ENCODE results near the gene PEPD.

Gene PEPD

DNA sequence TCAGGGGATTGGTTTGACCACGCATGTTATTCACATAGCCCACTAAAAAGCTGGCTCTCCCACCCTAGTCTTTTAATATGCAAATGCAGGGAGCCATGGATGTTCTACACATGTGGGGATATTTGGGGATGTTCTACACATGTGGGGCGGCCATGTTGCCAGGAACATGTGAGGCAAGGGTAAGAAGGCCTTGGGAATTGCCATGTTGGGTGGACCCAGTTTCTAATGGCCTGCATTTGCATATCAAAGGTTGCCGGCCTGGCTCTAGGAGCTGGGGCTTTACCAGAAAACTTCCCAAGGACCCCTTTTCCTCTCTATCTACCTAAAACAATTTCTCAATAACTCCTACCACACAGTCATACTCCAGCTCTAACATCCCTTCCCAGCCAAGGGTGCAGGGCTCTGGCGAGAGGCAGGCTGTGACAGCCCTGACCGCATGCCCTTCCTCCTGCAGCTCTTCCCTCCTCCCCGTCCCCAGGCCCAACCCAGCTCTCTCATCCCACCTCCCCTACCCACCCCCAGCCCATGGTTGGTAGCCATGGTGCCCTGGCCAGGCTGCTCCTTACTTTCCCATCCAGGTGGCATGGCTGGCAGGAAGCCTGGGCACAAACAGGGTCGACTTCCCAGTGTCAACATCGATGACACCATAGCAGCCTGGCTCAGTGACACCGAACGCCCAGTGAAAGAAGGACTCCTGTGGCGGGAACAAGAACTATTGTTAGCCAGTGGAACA is 11.0 kb downstream of the PEPD start:
- no peak for DNase-seq

DNA sequence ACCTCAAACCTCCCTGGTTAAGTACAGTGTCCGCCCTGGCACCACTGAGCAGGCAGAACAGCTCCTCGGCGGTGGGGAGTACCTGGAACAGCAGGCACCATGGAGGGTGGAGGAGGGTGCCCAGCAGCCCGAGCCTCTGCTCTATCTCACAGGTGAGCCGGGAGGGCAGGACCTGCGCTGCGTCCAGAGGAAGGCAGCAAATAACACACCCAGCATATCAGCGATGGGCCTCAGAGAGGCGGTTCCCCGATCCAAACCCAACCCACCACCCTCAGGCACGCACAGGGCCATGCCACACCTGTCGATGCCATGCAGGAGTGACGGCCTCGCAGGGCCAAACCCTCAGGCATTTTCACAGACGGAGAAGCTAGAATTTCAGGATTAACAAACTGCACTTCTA is 11.8 kb downstream of the PEPD start:
- no peak for DNase-seq

DNA sequence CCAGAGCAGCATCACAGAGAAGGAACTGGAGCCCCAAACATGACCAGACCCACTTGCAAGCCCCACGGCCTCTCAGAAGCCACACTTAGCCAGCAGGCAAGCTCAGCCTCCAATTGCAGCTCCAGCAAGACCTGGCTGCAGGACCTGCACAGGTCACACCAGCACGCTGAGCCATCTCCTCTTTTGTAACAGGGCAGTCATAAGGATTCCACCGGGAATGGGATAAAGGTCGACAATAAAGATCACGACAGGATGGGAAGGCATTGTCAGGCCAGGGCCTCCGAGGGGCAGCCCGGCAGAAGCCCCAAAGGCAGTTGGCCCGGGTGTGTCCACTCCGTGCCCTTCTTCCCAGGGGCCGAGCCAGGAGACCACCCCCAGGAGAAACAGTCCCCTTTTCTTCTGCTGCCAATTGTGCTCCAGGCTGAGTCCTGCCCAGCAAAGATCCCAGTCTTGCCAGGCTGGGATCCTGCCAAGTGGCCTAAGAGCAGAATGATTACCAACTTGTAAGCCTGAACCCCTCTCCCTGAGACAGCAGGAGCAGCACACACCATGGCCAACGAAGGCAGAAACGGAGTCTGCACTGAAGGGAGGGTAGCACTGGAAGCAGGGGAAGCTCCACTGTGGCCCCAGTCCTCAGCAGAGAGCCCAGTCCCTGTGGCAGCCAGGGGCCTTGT is 12.5 kb downstream of the PEPD start:
- DNase-seq = no peak

DNA sequence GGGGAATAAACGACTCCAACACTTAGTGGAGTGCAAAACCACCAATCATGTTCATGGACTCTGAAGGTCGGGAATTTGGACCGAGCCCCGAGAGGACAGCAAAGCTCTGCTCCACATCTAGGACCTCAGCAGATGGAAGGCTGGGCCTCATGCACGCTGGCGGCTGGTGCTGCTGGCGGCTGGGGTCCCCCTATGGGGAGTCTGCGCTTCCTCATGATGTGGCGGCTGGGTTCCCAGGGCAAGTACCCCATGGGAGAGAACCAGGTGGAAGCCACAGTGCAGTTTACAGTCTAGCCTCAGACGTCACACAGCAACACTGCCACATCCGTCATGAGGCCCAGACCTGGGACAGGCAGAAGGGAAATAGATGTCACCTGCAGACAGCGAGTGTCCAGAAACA is 13.2 kb downstream of the PEPD start:
- DNase-seq = no peak

DNA sequence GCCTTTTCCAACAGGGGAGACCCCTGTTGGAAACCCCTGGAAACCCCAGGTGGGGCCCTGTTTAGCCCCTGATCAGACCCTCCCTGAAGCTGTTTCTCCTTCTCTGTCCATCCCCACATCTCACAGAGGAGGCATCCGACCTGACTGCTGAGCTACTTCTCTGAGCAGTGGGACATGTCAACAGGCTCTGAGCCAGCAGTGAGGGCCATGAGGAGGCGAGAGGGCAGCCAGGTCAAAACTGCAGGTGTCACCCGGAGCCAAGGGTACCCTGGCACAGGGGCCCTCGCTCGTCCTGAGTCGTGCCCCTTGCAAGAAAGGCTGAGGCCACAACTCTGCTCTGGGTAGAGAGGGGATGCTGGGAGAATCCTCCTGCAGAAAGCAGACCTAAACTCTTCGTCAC is 13.6 kb downstream of the PEPD start:
- no peak for DNase-seq

DNA sequence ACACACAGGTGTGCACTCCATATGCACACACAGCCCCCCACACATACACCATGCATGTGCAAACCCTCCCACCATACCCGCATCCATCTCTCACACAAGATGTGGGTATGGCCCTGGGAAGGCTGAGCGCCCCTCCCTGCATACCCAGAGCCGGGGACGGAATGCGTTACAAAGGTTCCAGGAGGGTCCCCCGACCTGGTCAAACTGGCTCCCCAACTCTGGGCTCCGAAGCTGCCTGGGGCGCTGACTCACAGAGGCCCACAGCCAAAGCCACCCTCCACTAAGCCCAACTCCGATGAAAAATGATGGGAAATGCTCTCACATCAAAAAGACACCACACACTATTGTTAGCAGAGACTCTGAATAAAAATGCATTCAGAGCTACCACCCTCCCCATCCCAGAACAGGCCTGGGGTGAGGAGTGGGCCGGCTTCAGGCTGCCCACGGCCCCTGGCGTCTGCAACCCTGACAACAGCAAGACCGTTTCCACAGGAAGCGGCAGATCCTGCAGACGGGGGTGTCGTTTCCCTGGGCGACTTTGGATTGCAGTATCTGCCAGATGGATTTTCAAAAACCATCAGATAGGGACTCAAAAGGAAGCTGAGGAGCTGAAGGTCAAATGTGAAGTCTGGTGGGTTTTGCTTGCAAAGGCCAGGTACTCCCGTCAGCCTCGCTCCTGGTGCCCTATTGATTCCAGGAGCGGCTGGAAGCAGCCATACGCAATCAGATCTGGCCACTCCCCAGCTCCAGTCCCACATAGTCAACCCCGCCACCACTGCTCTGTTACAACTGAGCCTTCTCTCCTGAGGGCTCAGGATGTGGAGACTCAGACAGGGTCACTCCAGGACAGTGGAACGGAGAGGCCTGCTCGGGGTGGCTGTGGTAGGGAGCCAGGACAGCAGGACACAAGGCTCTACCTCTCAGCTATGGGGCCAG is 14.3 kb downstream of the PEPD start:
- no peak for DNase-seq

DNA sequence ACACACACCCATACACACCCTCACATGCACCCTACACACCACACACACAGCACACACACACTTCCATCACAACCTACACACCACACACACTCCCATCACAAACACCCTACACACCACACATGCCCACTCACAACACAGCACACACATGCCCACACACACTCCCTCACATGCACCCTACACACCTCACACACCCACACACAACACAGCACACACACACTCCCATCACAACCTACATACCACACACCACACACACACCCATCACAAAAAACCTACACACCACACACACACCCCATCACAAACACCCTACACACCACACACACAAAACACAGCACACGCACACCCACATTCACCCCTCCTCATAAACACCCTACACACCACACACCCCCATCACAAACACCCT is 15.1 kb downstream of the PEPD start:
- DNase-seq = no peak

DNA sequence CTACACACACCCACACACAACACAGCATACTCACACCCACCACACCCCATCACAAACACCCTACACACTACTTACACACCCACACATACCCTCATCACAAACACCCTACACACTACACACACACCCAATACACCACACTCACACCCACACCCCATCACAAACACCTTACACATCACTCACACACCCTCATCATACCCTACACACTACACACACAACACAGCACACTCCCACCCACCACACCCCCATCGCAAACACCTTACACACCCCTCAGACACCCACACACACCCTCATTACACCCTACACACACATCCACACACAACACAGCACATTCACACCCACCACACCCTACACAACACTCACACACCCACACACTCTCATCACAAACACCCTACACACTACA is 15.8 kb downstream of the PEPD start:
- DNase-seq = no peak

DNA sequence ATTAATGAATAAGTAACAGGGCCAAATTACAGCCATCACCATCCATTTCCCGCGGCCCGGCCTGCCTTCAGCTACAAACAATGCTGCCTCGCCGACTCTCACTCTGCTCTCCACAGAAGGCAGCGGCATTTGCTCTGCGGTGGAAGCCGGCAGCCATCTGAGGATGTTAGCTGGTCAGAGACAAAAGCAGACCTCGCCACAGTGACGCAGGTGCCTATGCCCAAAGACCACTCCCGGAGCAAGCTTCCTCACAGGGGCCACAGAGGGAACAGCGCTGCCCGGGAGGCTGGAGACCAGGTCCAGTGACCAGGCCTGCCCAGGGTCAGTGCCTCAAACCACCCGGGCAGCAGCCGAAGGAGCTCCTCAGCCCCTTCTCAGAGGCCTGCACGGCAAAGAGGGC is 16.4 kb downstream of the PEPD start:
- no peak for DNase-seq

DNA sequence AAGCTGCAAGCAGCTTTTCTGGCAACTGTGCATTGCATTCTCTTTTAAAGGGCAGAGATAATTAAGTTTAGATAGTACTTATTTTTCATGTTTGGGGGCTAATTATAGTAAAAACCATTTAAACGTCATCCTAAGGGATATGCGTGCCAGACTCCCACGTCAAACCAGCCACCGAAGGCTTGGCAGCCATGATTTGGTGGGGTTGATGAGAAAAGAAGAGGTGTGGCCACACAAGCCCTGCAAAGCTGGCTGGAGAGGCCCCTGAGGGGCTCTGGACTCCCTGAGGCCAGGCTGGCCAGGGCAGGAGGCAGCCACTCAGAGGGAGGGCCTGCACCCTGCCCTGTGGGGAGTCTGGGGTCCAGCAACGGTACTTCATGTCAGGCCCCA is 17.5 kb downstream of the PEPD start:
- DNase-seq = no peak

DNA sequence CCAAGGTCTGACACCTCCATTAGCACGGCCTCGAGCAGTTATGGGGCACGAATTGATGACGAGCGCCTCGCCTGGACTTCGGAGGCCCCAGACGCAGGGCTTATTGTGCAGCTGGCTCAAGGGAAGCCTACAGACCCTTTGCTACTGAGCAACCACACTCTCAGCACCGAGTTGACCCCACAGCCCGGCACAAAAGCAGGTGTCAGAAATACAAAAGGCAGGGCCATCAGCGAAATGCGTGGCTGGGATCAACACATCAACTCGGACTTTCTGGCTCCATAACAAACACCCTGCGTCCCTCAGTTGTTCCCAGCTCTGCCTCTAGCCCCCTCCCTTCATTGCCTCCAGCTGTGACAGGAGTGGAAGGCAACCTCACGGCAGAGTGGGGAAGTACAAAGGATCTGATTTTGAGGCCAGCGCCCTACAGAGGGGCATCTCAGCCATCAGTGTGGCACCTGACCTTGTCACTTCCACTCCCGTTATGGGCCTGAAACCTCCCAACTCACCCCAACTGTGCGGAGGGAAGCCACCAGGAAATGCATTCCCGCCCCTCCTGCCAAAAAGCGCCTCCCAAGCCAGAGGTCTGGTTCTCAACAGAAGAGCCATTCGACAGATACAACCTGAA is 18.0 kb downstream of the PEPD start:
- DNase-seq = no peak

DNA sequence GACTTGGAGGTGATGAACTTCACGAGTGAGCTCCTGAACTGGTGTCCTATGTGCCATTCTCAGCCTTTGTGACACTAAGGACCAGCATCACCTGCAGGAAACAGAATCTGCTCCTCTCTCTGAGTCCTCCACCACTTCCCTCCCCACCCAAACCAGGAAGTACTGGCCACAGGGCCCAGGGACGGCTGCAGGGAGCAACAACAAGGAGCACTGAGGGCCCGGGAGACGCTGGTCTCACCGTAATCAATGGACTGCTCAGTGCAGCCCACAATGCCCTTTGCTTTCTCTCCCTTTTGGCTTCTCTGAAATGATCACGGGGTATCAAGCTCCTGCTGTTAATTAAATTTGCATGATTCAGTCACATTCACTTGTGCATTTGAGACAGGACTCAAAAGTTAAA is 18.6 kb downstream of the PEPD start:
- DNase-seq = no peak

DNA sequence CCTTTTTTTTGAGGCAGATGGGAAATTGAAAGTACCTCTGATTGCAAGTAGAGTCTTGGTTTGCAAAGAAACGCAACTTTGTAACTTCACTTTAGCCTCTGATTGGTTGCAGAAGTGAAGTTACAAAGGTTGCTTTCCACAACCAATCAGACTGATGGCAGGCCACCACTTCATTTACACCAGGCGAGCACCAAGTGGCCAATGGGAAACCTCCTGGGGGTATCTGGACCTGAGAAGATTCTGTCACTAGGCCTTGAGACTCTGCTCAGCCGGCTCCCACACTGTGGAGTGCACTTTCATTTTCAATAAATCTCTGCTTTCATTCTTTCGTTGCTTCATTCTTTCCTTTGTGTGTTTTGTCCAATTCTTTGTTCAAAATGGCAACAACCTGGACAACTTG is 19.1 kb downstream of the PEPD start:
- no peak for DNase-seq

DNA sequence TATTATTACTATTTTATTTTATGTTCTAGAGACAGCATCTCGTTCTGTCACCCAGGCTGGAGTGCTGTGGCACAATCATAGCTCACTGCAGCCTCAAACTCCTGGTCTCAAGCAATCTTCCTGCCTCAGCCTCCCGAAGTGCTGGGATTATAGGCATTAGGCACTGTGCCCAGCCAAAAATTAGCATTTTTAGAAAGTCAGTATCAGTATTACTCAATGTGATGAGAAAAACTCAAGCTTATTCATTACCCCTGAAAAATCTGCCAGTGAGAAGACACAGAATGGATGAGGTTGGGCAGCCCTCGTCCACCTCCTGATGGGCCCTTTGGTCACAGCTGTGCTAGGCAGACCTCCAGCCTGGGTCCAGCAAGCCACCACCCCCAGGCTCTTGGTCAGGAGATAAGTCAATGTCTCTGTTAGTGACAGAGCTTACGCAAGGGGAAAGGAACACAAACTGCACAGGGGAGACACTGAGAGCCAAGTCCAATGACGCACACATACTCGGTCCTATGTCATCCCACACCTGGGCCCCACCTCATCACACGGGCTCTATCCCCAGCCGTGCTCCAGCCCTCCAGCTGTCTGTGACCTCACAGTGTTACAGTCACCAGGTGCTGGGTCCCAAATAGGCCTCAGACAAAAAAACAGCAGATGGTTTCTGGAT is 19.8 kb downstream of the PEPD start:
- DNase-seq = no peak

DNA sequence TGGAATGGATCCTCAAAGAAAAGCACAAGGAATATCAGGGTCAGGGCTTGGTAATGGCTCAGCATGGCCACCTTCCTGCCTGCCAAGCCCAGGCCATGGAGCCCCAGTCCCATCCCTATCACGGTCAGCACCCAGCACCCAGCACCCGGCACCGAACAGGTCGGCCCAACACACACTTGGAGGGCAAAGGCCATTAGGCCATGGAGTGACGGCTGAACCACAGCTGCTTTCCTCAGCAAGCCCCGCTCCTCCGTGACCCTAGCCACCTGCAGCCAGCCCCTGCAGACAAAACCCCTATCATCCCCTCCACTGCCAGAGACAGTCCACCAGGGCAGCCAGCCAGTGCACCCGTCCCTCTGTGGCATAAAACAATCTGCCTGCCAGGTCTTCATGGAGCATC is 20.6 kb downstream of the PEPD start:
- no peak for DNase-seq

DNA sequence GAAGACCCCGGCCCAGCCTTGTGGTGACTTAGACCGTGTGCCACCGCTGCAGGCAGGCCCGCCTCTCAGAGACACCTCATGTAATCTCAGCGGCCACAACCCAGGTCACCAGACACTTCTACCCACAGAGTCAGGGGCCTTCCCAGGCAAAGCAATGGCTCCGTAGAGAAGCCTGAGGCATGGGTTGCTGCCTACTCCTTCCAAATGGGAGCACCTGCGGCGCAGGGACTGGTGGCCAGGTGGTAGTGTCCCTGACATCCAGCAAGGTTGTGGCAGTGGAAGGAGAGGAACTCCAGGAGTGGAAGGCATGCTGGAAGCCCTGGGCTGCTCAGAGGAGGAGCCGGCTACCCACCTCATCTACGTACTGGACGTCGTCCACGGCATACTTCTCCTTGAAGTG is 21.0 kb downstream of the PEPD start:
- no peak for DNase-seq

DNA sequence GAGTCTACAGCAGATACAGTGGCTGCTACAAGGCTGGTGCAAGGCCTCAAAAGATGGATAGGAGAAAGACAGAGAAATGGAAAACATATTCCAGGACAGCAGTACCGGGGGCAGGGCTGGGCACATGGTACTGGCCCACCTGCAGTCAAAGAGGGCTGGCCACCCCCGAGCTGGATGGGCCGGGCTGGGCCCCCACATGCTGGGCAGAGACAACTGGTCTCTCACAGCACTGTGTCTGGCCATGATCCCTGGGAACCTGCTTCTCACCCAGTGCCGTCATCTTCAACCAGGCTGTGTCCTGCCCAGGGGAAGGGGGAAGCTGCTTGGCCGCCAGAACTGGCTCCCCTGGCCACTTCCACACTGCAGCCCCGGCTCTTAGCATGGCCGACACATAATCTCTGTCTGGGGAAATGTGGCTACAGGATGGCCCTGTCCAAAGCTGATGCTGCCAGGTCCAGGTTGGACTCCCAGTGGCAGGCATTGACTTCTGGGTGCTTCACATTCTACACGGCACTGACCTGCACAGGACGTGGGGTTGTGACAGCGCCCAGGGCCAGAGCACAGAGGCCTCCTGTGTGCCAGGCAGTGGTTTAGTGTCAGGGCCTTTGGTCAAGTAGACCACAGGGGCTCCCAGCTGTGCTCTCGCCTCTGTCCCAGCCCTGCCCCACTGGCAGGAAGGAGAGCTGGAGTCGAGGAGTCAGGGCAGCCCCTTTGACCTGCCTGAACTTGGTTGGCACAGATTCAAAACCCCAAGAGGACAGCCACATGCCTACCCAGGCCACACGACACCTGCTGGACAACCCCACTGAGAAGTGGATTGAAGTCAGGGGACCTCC is 21.7 kb downstream of the PEPD start:
- DNase-seq = no peak

DNA sequence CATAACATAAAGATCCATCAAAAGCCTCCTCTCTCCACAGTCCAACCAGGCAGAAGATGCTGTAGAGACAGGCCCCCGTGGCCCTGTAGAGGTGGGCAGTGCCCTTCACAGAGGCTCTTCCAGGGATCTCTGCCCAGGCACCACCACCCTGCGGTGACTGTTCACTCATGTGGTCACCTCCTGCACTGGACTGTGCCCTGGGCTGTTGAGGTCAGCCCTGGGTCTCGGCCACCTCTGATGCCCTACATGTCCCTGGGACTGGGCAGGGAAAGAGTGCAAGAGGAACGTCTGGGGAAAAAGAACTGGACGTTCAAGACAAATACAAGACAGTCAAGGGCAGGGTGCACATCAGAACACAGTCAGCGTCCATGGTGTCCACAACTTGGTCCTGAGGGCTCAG is 22.3 kb downstream of the PEPD start:
- DNase-seq = no peak

DNA sequence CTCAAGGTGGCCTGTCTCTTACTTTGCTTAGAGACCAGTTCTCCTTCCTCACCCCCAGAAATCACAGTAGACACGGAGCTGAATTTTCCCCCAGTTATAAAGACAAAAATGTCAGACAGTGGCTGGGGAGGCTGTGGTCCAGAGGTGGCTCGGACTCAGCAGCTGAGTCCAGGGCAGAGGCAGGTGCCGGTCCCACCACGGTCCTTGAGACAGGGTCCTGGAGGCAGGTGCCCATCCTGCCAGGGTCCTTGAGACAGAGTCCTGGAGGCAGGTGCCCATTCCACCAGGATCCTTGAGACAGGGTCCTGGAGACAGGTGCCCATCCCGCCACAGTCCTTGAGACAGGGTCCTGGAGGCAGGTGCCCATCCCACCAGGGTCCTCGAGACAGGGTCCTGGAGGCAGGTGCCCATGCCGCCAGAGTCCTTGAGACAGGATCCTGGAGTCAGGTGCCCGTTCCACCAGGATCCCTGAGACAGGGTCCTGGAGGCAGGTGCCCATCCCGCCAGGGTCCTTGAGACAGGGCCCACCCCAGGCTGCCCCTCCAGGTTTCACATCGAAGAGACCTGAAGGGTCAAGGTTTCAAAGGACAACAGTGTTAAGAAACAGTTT is 23.1 kb downstream of the PEPD start:
- DNase-seq = no peak

DNA sequence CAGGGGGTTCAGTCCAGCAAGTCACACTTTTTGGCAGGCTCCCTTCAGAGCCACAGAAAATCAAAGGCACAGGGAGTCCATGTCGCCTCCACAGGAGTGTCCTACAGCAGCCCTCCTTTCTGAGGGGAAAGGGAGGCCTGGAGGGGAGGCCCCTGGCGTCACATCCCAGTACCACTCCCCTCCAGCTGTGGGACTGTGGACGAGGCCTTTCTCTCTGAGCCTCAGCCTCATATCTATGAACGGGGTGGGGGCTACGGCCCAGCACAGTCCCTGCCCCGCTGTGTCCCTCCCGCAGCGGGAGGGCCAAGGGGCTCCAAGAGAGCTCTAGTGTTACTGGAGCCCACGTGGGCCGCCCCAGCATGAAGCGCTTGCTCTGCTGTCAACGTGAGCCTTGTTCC is 23.8 kb downstream of the PEPD start:
- no peak for DNase-seq

DNA sequence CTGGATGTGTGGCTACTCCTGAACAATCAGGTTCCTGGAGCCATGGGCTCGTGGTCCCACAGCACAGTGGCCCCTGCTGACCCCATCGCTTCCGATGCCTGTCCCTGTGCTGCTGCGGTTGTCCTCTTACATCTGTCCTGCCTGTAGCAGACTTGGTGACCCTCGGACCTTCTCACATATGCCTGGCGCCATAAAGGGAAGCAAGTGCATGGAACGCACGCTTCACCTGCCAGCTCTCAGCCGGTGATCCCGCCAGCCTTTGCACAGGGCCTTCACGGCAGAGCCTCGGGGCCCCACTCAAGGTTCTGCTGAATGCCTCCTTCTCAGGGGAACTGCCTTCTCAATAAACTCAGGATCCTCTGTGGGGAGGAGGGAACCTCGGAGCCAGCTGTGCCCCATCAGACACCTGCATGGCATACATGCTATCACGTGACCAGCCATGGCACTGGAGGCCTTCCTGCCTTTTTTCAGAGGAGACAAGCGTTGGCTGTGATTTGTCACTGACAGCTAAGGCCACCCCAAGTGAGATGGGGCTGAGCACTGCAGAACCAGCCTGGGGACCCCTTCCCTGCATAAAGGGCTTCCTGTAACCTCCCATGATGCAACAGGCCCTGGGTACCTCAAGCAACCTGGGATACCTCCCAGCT is 24.3 kb downstream of the PEPD start:
- no peak for DNase-seq
